Measurements from ENCODE around the gene GALNT2. TPM values are rescaled to one million over a fixed set of nuclear protein-coding genes. Genes with fewer than 3 reads are reported as not detected.

GALNT2 gene
- total and polyA plus RNA-seq, 8 donors: 18.3 to 118 (median 57.3) TPM

DNA sequence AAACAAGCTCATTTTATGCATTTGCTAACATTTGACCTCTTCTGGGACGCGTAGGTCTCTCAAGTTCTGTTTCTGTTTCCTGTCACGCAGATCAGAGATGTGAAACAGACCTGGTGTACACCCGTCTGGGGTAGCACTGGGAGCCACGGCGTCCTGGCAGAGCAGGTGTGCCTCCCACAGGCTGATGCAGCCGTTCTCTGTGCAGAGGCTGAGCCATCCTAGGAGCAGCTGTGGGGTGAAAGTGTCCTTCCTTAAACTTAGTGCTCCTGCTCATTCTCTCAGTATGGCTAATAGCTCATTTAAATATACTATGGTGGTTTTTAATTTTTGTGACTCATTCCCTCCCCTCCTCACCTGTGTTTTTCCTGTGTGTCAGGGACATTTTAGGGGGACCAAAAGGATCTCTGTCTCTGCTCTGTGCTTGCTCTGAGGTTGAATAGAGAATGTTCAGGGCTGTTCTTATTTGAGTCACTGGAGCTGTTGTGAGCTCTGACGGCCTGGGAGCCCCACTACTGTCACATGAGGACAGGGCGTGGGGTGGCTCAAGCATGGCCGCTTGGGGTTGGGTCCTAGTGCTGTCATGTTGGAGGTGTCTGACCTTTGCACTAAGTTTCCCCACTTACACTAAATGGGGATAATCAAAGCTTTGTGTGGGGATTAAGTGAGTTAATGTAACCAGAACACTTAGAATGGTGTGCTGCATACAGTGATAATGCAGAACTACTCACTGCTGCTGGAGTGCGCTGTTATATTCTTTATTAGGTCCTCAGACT is 43.0 kb downstream of the GALNT2 start:
- peak in 1 of 4 donors; percentile 9 for ATAC-seq
- DNase-seq: no peak
- 48 to 50% methylated on average over 11 of the region's 11 CpGs for WGBS, 2 donors
- peaks cover 29 to 44% (median 34%) of the 10 kb centered on the region in 3 donors for H3K4me1 ChIP-seq
- no peak overlapping the region for H3K27ac ChIP-seq
- TF ChIP-seq CTCF (IDR thresholded peaks at IDR 0.05): no peak
- peaks cover 0 to 5% (median 0%) of the 10 kb centered on the region in 3 donors for H3K36me3 ChIP-seq
- no peaks in the 10 kb centered on the region for H3K27me3 ChIP-seq
- no peak for FAIRE-seq
- intact Hi-C loops (cut with DNase I): no loop called here
- H3K4me3 ChIP-seq: no peak overlapping the region
- no peaks in the 10 kb centered on the region for H3K9me3 ChIP-seq

DNA sequence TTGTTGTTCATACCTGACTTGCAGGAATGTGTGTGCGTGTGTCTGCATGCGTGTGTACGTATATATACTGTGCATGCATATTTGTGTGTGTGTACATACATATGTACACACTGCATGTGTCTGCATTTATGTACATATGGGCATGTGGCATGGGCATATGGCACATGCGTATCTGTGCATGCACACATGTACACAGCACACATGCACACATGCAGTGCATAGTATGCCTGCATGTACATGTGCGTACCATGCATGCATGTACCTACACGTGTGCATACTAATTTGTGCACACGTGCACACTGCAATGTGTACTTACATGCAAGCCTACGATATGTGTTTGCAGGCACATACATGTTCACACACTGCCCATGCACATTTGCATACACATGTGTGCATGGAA is 43.9 kb downstream of the GALNT2 start:
- no peaks in the 10 kb centered on the region for H3K27me3 ChIP-seq
- H3K27ac ChIP-seq: no peak overlapping the region
- FAIRE-seq (no peak), DNase-seq (no peak), ATAC-seq (no peak)
- H3K4me3 ChIP-seq: no peak overlapping the region
- 81 to 86% methylated on average over 8 of the region's 8 CpGs for WGBS, 2 donors
- H3K9me3 ChIP-seq: no peaks in the 10 kb centered on the region
- no peak for TF ChIP-seq CTCF (IDR thresholded peaks at IDR 0.05)
- H3K4me1 ChIP-seq: peaks cover 23 to 36% (median 25%) of the 10 kb centered on the region in 3 donors
- peaks cover 0 to 5% (median 0%) of the 10 kb centered on the region in 3 donors for H3K36me3 ChIP-seq
- intact Hi-C loops (cut with DNase I): no loop called here

DNA sequence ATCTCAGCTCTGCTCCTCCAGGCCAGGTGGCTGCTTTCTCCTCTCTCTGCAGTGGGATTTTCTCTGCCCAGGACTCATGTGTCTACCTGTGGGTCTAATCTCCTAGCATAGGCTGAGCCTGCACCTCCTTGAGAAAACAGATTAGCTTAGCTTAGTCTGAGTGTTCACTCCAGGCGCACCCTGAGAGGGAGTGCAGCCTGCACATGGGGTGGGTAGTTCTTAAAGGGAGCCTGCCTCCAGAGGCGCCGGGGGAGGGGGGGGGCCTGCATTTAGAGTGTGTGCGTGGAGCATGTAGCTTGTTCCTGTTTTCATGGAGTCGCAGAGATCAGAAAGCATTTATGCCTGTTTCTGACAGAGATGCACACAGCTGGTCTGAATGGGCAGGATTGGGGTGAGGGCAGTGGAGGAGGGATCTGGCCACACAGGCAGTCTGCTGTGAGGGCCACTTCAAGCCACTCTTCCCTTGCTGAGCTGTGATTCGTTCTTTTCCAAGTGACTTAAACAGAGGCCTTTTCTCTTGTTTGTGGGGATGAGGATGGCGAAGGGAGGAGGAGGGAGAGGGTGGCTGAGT is 45.2 kb downstream of the GALNT2 start:
- no peak for TF ChIP-seq CTCF (IDR thresholded peaks at IDR 0.05)
- ATAC-seq: peak in 2 of 4 donors; percentile 3 to 8
- no peak overlapping the region for H3K4me3 ChIP-seq
- WGBS, 2 donors: 64% methylated on average over 7 of the region's 7 CpGs
- peaks cover 0 to 5% (median 0%) of the 10 kb centered on the region in 3 donors for H3K36me3 ChIP-seq
- FAIRE-seq: no peak
- no peak for DNase-seq
- no peaks in the 10 kb centered on the region for H3K27me3 ChIP-seq
- intact Hi-C loops (cut with DNase I): no loop called here
- peak overlapping the region in 1 of 4 donors; percentile 51 for H3K27ac ChIP-seq
- H3K4me1 ChIP-seq: peaks cover 13 to 31% (median 15%) of the 10 kb centered on the region in 3 donors
- H3K9me3 ChIP-seq: no peaks in the 10 kb centered on the region

DNA sequence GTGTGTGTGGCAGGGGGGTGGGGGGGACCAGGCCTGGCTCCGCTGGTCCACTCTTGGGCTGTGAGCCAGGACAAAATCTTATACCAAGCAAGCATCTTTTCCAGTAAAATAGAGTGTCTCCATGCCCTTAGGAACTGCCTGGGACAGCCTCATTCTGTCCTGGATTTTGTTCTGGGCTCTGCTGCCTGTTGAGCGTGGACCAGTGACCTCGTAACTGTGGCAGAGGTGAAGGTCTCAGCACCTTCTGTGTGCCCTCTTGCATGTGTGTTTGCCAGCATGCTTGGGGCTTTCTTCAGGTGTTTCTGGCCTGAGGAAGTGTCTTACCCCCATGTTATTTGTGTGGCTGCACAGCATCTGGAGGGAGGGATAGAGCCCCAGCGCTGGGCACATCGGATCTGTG is 45.7 kb downstream of the GALNT2 start:
- Histone ChIP-seq H3K4me3 (no peak overlapping the region), H3K9me3 (no peaks in the 10 kb centered on the region), H3K4me1 (peaks cover 15 to 32% (median 17%) of the 10 kb centered on the region in 3 donors), H3K27ac (peak overlapping the region in 1 of 4 donors; percentile 51), H3K36me3 (peaks cover 0 to 5% (median 0%) of the 10 kb centered on the region in 3 donors), H3K27me3 (no peaks in the 10 kb centered on the region)
- FAIRE-seq: no peak
- no peak for DNase-seq
- ATAC-seq: peak in 3 of 4 donors; percentile 14 to 45 (median 40)
- intact Hi-C loops (cut with DNase I): no loop called here
- no peak for TF ChIP-seq CTCF (IDR thresholded peaks at IDR 0.05)
- 63% methylated on average over 5 of the region's 5 CpGs for WGBS, 2 donors

DNA sequence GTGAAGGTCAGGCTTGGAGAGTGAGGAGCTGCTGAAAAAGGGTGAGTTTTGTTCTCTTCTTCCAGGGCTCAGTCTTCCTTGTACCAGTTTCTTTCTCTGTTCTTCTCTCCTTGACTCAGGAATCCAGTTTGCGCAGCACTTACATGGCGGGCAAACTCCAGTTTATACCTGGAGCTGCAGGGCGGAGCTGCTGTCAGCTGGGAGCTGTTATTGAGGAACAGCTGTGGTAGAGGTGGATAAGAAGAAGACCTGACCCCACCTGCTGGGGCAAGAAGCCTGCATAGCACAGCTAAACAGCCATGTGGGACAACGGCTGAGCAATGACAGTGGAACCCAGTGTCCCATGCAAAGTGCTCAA is 46.2 kb downstream of the GALNT2 start:
- peaks cover 15 to 32% (median 17%) of the 10 kb centered on the region in 3 donors for H3K4me1 ChIP-seq
- no peak for TF ChIP-seq CTCF (IDR thresholded peaks at IDR 0.05)
- H3K27me3 ChIP-seq: no peaks in the 10 kb centered on the region
- H3K36me3 ChIP-seq: peaks cover 0 to 5% (median 0%) of the 10 kb centered on the region in 3 donors
- H3K9me3 ChIP-seq: no peaks in the 10 kb centered on the region
- intact Hi-C loops (cut with DNase I): no loop called here
- FAIRE-seq (no peak), DNase-seq (no peak), ATAC-seq (peak; percentile 8 to 42 (median 22))
- 46 to 48% methylated on average over 4 of the region's 4 CpGs for WGBS, 2 donors
- peak overlapping the region in 2 of 4 donors; percentile 11 to 51 for H3K27ac ChIP-seq
- H3K4me3 ChIP-seq: no peak overlapping the region

Data from pancreas (tissue), 10 donors.